ENCODE results near the gene IZUMO1. TPM values are rescaled to one million over a fixed set of nuclear protein-coding genes. Genes with fewer than 3 reads are reported as not detected.

The IZUMO1 gene
- total and polyA plus RNA-seq, 2 donors (not counting 3 experiments of a cell fraction or from before 2014, with no cell fraction given): 0.18 to 1.2 TPM

GRCh38 chr19:48770266-48770665, 23.6 kb upstream of the IZUMO1 start:
- Histone ChIP-seq H3K36me3 (ENCODE audit: control insufficient read depth in 2 of 2, extremely low read depth in 1 of 2, insufficient read depth in 2 of 2, low read length in 2 of 2) (no peaks in the 10 kb centered on the region), H3K9ac (replicated peaks; ENCODE audit: extremely low read depth, insufficient read depth, low read length) (no peak overlapping the region), H2AFZ (ENCODE audit: low read depth, low read length) (no peak overlapping the region), H3K27me3 (ENCODE audit: control insufficient read depth in 2 of 2, insufficient read depth in 2 of 2, low read length in 2 of 2) (no peaks in the 10 kb centered on the region), H3K4me3 (replicated peaks in 1 of 3; ENCODE audit: insufficient read depth in 1 of 3, low read depth in 1 of 3, low read length in 3 of 3) (no peak overlapping the region), H3K4me2 (ENCODE audit: insufficient read depth, low read length) (no peak overlapping the region), H3K79me2 (ENCODE audit: control insufficient read depth, insufficient read depth, low read length) (no peaks in the 10 kb centered on the region), H3K4me1 (ENCODE audit: control insufficient read depth, extremely low read depth, insufficient read depth, low read length) (no peaks in the 10 kb centered on the region), H4K20me1 (replicated peaks; ENCODE audit: control insufficient read depth, extremely low read depth, insufficient read depth, low read length) (no peaks in the 10 kb centered on the region), H3K27ac (ENCODE audit: insufficient read depth, low read depth, low read length) (no peak overlapping the region), H3K9me1 (replicated peaks; ENCODE audit: control insufficient read depth, extremely low read depth, insufficient read depth, low read length) (no peaks in the 10 kb centered on the region), H3K9me3 (replicated peaks; ENCODE audit: control insufficient read depth, insufficient read depth, low read length) (no peaks in the 10 kb centered on the region)
- intact Hi-C loops (cut with micrococcal nuclease): no loop called here
- dilution Hi-C loops (cut with MboI; ENCODE audit: extremely low pct_ligation_motif_present, low sequenced_read_pairs): no loop called here
- FAIRE-seq (no peak), DNase-seq (ENCODE audit: low read depth, low spot score) (no peak)
- CTCF ChIA-PET: interaction anchor here (1.4 to 1.7 kb wide), 2 partner anchors 18 to 73 kb away, joined by 4 to 5 read pairs; no protein-coding TSS in a partner anchor
- TF ChIP-seq JUN (IDR thresholded peaks at IDR 0.05; ENCODE audit: borderline replicate concordance, insufficient read depth, insufficient read length, low read depth) (no peak), CTCF (IDR thresholded peaks at IDR 0.05; ENCODE audit: extremely low read depth in 1 of 2, insufficient read depth in 1 of 2, low read depth in 1 of 2, low read length in 2 of 2) (no peak), MAX (IDR thresholded peaks at IDR 0.05; ENCODE audit: insufficient read depth, insufficient read length) (no peak), GATA2 (IDR thresholded peaks at IDR 0.05; ENCODE audit: insufficient read depth, insufficient read length, low read depth, low read length) (no peak)
- BruUV-seq (replicated peaks): no TSS peak
- POLR2A ChIA-PET: no interaction called here

Measured in endothelial cell of umbilical vein (primary cell).